Measurements from ENCODE around the gene AHNAK2. TPM values are rescaled to one million over a fixed set of nuclear protein-coding genes. Genes with fewer than 3 reads are reported as not detected.

The AHNAK2 gene
- total and polyA plus RNA-seq, 2 donors (not counting 1 experiment from before 2014, with no cell fraction given) = not detected

DNA sequence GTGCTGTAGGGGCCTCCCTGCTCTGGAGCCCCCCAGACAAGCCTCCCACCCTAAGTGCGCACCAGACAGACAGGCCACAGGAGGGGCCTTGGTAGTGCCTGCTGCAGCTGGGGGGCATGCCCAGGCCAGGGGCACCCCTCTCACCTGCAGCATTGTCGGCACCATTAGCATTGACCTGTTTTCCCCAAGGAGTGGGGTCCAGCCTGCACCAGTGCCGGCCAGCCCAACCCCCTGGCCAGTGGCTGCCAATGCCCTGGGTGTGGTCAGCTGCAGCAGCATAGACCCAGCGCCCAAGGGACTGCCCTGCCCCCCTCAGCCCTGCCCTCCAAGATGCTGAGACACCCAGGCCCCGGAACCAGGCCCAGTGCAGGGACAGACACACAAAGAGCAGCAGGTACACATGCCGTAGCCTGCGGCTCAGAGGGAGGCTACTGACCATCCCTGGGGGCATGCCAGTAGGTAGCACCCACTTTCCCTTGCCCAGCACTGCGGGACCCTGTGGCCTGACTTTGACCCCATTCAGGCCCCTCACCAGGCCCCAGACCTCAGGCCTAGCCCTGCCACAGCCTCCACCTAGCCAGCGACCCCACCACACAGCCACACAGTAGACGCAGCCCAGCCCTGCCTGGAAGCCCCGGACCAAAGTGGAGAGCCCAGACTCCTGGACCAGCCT is 1.0 kb downstream of the AHNAK2 start:
- TF ChIP-seq, protein P1, sequence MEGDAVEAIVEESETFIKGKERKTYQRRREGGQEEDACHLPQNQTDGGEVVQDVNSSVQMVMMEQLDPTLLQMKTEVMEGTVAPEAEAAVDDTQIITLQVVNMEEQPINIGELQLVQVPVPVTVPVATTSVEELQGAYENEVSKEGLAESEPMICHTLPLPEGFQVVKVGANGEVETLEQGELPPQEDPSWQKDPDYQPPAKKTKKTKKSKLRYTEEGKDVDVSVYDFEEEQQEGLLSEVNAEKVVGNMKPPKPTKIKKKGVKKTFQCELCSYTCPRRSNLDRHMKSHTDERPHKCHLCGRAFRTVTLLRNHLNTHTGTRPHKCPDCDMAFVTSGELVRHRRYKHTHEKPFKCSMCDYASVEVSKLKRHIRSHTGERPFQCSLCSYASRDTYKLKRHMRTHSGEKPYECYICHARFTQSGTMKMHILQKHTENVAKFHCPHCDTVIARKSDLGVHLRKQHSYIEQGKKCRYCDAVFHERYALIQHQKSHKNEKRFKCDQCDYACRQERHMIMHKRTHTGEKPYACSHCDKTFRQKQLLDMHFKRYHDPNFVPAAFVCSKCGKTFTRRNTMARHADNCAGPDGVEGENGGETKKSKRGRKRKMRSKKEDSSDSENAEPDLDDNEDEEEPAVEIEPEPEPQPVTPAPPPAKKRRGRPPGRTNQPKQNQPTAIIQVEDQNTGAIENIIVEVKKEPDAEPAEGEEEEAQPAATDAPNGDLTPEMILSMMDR (IDR thresholded peaks at IDR 0.05) = no peak
- TF ChIP-seq EZH2 (IDR thresholded peaks at IDR 0.05; ENCODE audit: borderline replicate concordance, insufficient read depth, low read depth, low read length, poor library complexity, severe bottlenecking) = no peak
- WGBS (ENCODE audit: insufficient coverage) = 76% methylated on average over 11 of the region's 11 CpGs
- Histone ChIP-seq H2AFZ (ENCODE audit: insufficient read depth, low read depth, low read length, poor library complexity, severe bottlenecking) (no peak overlapping the region), H3K27me3 (replicated peaks in 1 of 4; ENCODE audit: control extremely low read depth in 1 of 4, control insufficient read depth in 3 of 4, insufficient read depth in 4 of 4, low read length in 3 of 4) (peaks cover 0 to 32% (median 15%) of the 10 kb centered on the region in 4 experiments), H3K9ac (ENCODE audit: low read length) (no peak overlapping the region), H3K36me3 (replicated peaks in 1 of 2; ENCODE audit: control extremely low read depth in 1 of 2, control insufficient read depth in 1 of 2, extremely low read depth in 1 of 2, insufficient read depth in 2 of 2, low read length in 1 of 2) (no peaks in the 10 kb centered on the region), H4K20me1 (ENCODE audit: control insufficient read depth, insufficient read depth, low read length, poor library complexity, severe bottlenecking) (peaks cover 9% of the 10 kb centered on the region), H3K79me2 (ENCODE audit: control insufficient read depth, insufficient read depth, low read length) (no peaks in the 10 kb centered on the region), H3K27ac (ENCODE audit: low read length in 2 of 2) (no peak overlapping the region), H3K4me2 (replicated peaks; ENCODE audit: low read depth, low read length, poor library complexity, severe bottlenecking) (peak overlapping the region; percentile 89), H3K9me3 (ENCODE audit: control extremely low read depth in 1 of 3, control insufficient read depth in 2 of 3, insufficient read depth in 1 of 3, low read length in 2 of 3) (peaks cover 0 to 11% (median 0%) of the 10 kb centered on the region in 3 donors), H3K4me1 (ENCODE audit: control insufficient read depth in 2 of 2, insufficient read depth in 2 of 2, low read length in 2 of 2) (peaks cover 20 to 24% of the 10 kb centered on the region in 2 donors), H3K4me3 (ENCODE audit: control extremely low read depth in 1 of 5, extremely low read depth in 1 of 5, insufficient read depth in 1 of 5, low read depth in 2 of 5, low read length in 4 of 5) (peak overlapping the region in 1 of 5 experiments; percentile 54)
- Mint-ChIP-seq H3K9me3 (ENCODE audit: insufficient read depth) (no peaks in the 10 kb centered on the region), H3K4me1 (peaks cover 12% of the 10 kb centered on the region), H3K4me3 (peak overlapping the region; percentile 84), H3K27ac (no peak overlapping the region), H3K27me3 (peaks cover 29% of the 10 kb centered on the region)
- DNase-seq (no peak), ATAC-seq (ENCODE audit: low read depth) (no peak)
- intact Hi-C loops (cut with micrococcal nuclease) = loop anchor here (2.0 kb wide), 3 partner anchors 44 to 114 kb away; partner anchors contain the start of gene CDCA4
- ChIA-PET POLR2A (no interaction called here), CTCF (interaction anchor here (0.6 to 6.7 kb wide), 8 partner anchors 8 to 109 kb away, joined by 3 to 132 read pairs (median 4); partner anchors contain the start of gene CLBA1)
